GM19395 (cell line): Measurements from ENCODE around the gene GALNT17.

Source experiments
- ATAC-seq: cut with Tn5 transposase; IDR thresholded peaks from one replicate; pipeline ENCODE4 v1.9.1; 2021; ENCODE audit warnings: mild to moderate bottlenecking, moderate library complexity; ENCODE audit not compliant: unreplicated experiment

GALNT17 gene

DNA sequence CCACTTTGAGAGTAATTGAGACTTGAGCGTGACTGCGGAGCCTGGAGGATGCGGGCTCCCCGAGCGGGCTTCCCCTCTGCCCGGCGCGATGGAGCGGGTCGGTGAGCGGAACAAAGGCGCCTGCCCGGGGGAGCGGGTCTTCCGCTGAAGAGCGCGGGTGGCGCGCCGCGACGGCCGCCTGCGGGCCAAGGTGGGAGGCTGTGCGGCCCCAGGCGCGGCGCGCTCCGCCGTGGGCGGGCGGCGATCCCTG is at the start of gene GALNT17:
Gene GALNT17 (plus strand): TSS at position 18 of the 250 bp plus-strand sequence.
- no peak for ATAC-seq

DNA sequence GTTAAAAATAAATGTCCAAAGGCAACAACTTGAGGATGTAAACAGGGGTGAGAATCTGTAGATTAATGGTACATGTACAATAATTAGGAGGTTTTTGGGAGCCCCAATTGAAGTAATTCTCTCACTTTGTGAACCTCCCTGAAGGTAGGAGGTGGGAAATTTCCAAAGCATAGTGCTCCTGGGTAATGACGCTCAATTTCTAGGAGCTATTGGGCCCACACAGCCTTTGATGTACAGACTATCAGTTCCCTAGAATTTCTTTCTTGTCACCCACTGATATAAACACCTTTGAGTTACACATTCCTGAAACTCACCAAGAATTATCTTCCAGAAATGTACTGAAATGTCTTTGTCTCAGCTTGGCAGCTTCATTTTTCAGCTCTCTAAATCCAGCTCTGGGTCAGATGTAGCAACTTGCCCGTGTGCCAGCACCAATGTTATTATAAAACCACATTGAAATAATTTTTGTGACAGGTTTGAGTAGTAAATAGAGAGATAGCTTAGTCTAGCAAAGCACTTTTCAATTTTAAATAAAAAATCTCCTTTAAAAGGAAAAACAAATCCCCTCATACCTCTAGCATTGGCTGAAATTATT is 36.6 kb upstream of the GALNT17 start:
- ATAC-seq, result no peak

DNA sequence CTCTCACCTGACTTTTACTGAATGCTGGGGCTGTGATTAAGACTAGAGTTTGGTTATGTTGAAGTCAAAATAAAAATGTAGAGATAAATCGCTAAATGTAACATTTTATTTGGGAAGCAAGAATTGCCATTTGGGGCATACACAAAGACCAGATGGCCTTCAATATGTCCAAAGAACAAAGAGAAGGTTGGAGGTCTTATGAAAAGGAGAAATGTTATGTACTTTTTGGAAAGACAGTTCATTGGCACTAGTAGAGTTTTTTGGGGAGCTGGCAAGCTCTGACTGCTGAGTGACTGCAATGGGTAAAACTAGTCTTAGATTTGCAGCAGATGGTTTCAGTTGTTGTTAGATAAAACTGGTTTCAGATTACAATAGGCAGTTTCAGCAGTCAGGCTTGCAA is 35.6 kb upstream of the GALNT17 start:
- ATAC-seq, result no peak

DNA sequence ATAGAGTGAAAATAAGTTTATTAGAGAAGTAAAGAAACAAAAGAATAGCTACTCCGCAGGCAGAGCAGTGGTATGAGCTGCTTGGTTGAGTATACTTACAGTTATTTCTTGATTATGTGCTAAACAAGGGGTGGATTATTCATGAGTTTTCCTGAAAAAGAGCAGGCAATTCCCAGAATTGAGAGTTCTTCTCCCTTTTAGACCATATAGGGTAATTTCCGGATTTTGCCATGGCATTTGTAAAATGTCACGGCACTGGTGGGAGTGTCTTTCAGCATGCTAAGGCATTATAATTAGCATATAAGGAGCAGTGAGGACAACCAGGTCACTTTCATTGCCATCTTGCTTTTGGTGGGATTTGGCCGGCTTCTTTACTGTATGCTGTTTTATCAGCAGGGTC is 25.7 kb upstream of the GALNT17 start:
- ATAC-seq, result no peak

DNA sequence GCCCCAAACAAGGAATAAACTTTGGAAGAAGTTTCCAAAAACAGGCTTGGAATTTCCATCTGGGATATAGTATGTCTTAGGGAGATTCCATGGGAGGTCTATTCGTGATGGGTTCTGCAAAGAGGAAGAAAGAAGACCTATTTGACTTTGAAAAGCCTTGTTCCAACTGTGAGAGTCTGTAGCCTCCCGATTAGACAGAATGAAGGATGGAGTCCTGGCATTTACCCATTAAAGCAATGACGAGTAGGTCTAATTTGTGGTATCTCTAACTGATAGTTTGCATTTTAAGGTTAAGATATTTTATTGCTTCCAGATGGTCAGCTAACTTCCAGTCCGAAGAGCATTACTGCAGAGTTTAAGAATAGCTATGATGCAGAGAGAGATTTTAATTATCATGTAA is 19.5 kb upstream of the GALNT17 start:
- no peak for ATAC-seq

DNA sequence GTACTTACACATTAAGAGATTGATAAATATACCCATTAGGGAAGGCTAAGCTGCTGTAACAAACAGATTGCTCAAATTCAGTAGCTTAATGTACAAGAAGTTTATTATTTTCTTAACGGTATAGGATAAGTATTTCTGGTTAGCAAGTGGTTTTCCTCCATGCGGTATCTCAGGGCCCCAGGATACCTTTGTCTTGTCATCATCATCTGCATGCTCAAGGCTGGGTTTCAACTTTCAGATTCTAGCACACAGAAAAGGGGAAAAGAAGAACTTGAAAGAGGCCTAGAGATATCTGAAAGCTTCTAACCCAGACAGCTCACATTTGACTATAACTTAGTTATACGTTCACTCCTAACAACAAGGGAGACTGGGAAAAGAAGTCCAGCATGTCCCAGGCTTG is 11.8 kb upstream of the GALNT17 start:
- ATAC-seq, result no peak

DNA sequence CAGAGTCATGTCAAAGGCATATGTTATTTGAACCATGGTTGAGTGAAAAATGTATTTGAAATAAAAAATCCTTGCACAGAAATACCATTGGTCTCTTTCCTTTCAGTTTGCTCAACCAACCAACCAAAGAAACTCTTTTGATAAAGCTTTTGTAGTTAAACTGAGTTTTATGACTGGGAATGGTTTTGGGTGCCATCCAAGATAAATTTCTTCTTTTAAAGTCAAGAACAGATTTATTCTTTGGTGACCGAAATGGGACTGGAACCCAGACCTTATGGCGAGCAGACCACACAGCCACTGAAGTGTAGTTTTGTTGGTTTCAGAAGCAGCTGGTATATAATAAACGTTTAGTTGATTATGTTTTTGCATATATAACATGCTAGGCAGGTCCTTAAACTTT is 2.8 kb upstream of the GALNT17 start:
- ATAC-seq, result no peak

DNA sequence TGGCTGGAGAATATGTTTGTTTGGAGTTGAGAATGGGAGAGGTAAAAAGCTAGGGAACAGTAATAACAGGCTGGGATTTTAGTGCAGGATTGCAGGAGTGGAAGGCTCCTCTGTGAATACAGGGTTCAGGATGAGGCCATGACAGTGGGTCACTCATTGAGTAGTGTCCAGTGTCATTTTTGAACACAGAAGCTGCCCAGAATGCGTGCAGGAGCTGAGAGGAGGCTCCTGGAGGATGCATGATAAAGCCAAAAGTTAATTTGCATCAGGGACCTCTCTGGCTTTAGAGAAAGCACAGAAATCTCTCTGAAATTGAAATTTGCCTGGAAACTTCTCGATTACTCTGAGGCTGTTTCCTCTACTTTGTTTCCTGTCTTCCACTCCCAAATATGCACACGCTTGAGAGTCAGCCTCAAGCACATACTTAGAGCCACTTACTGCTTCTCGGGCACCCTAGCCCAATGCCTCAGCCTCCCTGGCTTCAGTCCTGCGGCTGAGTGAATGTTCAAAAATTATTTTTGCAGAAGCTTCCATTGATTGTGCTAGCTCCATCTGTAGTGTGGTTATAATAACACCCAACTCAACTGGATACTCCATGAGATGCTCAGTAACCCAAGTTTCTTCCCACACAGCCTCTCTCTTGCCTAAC is 1.8 kb upstream of the GALNT17 start:
- no peak for ATAC-seq

DNA sequence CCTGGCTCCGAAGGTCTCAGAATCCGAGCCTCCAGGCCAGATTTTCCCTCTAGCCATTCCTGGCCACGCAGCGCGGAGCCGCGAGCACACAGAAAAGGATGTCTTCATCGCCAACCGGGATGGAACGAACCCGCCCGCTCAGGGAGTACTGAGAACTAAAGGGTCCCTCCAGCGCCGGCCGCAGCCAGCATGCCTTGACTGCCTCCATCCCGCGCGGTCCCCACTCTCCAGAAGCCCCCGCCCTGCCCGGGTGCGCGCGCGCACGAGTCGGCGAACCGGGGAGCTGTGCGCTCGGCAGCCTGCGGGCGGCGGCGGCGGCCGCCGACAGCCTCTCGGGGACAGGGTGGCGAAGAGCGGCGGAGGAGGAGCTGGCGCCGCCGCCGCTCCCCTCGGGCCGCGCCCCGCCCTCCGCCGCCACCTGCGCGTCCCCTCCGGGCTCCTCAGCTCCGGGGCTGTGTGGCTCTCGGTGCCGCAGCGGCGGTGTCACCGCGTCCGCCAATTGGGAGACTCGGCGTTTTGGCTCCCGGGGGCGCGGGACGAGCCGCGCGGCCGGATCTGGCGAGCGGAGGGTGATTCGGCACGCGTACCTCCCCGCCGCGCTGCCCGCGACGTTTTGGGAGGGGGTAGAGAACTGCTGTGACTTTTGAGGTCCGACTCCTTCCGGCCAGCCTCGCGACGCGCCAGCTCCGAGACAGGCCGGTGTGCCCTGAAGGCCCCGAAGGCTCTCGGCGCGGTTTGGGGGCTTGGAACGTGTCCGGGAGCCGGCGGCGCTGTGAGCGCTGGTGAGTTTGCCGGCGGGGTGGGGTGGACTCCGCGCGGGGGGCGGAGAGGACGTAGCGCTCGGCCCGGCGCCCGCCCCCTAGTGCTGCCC is 453 bp upstream of the GALNT17 start:
- ATAC-seq, result no peak

DNA sequence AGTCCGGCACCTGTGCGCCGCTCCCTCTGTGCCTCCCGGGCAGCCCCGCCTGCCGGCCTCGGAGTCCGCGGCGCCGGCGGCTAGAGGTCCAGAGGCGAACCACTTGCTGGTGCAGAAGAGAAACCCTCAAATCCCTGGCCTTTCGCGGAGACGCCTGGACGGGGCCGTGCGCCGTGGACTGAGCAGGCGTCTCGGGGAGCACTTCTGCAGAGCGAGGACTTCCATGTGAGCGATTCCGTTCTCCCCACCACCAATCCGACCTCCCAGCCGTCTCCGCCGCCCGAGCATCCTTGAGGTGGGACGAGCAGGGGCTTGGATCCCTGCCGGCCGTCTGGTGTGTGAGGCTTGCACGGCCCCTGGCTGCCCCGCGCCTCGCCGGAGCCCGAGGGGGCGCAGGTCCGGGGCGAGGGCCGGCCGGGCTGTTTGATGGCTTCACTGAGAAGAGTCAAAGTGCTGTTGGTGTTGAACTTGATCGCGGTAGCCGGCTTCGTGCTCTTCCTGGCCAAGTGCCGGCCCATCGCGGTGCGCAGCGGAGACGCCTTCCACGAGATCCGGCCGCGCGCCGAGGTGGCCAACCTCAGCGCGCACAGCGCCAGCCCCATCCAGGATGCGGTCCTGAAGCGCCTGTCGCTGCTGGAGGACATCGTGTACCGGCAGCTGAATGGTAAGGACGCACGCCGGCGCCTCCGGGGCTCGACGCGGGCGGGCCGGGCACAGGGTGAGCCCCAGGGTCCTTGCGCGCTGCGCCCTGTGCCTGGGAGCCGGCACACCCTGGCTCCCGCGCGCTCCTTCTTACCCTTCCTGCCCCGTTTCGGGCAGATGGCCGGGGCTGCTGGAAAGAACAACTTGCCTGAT is 660 bp downstream of the GALNT17 start:
- no peak for ATAC-seq

DNA sequence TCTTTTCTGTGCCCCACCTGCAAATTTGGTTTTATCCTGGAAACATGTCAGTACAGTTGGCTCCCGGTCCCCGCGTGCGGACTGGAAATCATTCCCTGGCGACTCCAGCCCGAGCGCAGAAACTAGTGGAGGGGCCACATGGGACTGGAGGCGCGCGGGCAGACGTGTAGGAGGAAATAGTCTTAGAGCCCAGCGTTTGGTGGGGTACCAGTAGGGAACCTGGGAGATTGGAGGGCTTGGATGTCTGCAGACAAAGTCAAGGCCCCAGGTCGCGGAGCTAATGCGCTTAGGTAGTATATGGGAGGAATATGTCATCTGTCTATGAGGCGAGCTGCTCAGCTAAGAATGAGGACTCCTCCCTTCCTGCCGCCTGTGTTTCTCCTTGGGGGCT is 1.3 kb downstream of the GALNT17 start:
- ATAC-seq, result no peak

DNA sequence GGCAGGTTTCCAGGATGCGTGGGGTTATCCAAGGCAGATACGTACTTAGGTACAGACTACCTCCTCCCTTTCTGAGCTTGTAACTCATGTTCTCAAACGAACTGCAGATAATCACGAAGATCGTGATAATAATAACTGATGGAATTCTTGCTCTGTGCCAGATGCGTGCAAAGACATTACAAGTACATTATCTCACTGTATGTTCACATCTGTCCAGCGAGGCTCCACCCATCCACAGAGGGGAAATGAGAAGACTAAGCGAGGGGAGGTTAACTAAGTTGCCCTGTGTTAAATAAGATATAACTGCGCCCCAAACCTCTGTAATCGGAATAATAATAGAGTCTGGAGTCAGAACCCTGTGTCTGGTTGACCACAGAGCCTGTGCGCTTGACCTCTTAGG is 1.9 kb downstream of the GALNT17 start:
- no peak for ATAC-seq

DNA sequence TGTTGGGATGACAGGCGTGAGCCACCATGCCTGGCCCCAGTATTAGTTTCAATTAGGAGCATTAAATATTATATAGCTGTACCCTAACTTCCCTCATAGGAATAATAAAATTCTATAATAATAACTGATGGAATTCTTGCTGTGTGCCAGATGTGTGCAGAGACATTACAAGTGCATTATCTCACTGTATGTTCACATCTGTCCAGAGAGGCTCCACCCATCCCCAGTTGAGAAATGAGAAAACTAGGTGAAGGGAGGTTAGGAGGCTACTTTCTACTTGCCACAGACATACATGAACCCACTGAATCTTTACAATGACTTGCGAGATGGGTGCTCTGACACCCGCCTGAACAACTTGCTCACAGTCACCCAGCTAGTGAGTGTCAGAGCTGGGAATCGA is 3.2 kb downstream of the GALNT17 start:
- no peak for ATAC-seq

DNA sequence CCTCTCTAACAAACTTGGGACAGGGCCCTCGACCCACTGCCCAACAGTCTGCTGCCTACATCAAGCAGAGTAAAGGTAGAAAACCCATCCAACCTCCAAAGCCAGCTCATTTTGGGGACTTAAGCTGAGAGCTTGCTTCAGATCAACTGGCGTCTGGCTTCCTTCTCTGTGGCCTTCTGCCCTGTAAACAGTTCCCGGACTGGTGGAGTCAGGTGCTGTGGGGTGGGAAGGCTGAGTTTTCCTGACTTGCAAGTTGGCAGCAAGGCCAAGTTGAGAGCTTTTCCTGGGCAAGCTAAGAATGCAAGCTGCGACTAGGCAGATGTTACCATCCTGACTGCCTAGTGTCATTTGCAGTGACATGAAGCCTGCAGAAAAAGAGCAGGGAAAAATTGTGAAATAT is 3.7 kb downstream of the GALNT17 start:
- no peak for ATAC-seq

DNA sequence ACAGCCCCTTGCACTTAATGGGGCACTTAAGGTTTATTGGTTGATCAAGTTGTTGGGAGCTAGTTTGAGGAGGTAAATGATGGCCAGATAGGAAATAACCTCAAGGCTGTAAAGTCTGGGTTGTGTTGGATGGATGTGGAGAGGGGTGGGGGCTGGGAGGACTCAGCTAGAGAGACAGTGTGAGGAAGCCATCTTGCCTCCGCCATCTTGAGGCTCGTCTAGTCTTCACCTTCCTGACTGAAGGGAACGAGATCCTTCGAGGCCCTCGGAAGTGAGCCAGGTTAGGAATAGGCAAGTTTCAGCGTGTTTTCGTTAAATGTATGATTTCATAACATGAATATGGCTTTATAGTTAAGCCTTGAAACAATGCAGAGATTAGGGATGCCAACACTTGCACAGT is 5.5 kb downstream of the GALNT17 start:
- ATAC-seq, result no peak

DNA sequence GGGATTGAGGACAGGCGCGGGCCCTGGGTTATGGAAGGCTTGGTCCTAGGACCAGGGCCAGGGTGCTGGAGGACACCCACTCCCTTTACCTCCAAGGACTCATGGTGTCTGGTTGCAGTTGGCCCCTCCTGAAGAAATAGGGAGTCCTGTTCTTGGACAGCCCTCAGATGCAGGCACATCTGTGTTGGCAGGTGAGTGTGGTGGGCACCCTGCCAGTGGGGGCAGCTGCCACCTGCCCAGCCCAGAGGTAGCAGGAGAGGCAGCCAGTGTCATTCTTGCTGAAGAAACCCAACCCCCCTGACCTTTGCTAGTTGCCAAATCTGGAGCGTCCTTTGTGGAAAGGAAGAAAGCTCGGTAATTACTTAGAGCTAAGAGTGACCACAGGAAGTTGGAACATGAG is 8.3 kb downstream of the GALNT17 start:
- ATAC-seq, result no peak

DNA sequence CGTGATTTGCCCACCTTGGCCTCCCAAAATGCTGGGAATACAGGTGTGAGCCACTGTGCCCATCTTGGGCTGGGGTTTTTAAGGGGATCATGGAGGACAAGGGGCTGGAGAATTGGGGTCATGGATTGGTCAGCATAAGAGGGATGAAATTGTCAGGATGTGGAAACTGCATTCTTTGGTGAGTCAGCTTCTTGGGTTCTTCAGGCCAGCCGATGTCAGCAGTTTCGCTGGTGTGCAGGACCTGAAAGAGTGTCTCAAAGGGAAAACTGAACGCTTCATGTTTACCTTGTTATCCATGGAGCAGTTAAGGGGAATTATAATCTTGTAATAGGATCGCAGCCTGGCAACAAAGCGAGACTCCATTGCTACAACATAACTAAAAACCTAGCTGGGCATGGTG is 13.0 kb downstream of the GALNT17 start:
- ATAC-seq, result no peak

DNA sequence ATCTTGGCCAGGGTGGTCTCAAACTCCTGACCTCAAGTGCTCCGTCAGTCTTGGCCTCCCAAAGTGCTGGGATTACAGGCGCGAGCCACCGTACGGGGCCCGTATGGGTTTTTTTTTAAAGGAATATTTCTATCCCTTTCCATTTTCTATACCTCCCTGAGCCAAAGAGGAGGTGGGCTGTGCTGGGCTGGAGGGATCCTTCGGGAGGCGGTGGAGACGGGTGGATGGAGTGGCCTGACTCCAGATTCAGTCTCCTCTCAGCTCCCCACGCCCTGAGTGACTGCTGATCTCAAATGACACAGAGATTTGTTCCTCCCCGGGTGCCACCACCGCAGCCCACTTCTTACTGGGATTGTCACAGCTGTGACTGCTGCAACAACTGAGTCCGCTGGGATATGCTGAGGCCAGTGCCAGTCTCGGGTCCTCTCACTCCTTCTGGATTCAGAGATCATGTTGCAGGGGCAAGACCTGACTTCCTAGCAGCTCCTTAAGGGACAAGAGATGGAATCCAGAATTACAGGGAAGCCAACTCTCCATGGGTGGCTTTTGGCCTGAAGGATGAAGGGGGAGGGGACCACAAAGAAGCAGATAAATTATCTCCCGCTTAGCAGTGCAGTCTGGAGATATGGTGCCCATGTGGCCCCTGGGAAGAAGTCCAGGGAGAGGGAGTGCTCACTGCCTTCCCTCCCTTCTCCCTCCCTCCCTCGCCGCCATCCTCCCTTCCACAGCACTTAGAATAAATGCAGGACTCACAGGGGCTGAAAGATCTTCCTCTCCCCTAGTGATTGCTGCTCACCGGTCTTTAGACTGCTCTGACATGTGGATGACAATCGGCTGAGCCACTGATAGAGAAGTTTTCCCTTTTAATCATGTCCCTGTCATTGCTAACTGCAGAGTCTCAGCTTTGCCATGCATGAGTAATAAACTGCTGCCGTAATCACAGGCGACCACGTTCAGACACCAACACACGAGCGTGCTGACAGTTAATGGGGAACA is 14.3 kb downstream of the GALNT17 start:
- no peak for ATAC-seq

DNA sequence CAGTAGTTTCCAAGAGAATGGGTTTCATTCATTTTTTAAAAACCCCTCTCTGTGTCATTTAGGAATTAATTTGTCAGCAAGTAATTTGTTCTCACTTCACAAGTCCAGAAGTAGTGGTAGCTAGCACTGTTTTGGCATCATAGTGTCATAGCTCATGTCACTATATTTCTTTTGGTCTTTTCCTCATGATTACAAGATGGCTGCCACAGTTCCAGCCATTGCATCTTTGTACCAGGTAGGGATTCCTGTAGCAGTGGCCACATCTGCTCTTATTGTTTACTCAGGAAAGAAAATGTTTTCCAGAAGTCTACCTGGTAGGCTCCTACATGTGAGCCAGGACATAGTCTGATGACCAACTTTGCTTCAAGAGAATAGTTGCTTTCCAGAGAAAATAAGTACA is 16.2 kb downstream of the GALNT17 start:
- no peak for ATAC-seq

DNA sequence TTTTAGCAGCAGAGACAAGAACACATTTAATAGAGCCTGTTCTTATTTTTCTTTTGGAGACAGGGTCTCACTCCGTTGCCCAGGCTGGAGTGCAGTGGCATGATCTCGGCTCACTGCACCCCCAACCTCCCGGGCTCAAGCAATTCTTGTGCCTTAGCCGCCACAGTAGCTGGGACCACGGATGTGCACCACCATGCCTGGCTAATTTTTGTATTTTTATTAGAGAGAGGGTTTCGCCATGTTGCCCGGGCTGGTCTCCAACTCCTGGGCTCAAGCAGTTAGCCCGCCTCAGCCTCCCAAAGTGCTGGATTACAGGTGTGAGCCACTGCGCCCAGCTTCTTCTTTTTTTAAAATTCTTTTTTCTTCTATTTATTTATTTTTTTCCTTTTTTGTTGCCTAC is 23.3 kb downstream of the GALNT17 start:
- ATAC-seq, result no peak
